ENCODE results near the gene UBA5.

UBA5 gene

DNA sequence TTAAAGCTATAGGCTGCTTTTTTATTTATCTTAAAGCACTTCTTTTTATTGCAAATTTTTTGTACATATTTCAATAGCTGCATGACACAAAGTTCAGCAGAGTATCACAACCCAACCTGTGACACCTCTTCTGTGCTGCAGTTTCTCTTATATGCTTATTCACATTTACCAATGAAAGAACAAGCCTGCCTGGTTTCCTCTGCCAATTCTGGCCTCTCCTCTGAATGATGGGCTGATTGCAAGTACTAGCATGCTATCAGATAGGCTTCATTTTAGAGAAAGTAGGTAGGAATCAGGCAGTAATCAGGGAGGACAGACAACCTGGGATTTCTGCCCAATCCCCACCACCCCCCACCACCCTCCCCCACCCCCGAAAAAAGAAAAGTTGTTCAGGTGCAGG, 36.5 kb upstream of the UBA5 start:
- TF ChIP-seq OSR1 (CRISPR knock-in tag; IDR thresholded peaks at IDR 0.05): no peak
- no peak for TF ChIP-seq ZFP3 (CRISPR knock-in tag; IDR thresholded peaks at IDR 0.05)
- TF ChIP-seq GLIS3 (CRISPR knock-in tag; IDR thresholded peaks at IDR 0.05): no peak
- no peak for ATAC-seq

DNA sequence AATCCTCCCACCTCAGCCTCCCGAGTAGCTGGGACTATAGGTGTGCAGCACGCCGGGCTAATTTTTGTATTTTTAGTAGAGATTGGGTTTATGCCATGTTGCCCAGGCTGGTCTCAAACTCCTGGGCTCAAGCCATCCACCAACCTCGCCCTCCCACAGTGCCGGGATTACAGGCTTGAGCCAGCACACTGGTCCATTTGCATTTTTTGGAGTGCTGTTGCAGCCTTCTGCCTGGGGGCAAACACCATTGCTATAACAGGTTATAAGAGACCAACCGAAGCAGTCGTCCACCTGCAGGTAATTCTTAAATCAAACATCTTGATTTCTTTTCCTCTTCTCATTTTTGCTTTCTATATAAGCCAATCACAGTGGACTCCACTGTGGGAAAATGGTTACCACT, 35.3 kb upstream of the UBA5 start:
- ATAC-seq: no peak
- no peak for TF ChIP-seq ZFP30 (CRISPR knock-in tag; IDR thresholded peaks at IDR 0.05)
- no peak for TF ChIP-seq ARNTL (CRISPR knock-in tag; IDR thresholded peaks at IDR 0.05; ENCODE audit: borderline replicate concordance, low read depth)
- TF ChIP-seq RARB (CRISPR knock-in tag; IDR thresholded peaks at IDR 0.05): no peak
- TF ChIP-seq TCF4 (CRISPR knock-in tag; IDR thresholded peaks at IDR 0.05; ENCODE audit: borderline replicate concordance): no peak

DNA sequence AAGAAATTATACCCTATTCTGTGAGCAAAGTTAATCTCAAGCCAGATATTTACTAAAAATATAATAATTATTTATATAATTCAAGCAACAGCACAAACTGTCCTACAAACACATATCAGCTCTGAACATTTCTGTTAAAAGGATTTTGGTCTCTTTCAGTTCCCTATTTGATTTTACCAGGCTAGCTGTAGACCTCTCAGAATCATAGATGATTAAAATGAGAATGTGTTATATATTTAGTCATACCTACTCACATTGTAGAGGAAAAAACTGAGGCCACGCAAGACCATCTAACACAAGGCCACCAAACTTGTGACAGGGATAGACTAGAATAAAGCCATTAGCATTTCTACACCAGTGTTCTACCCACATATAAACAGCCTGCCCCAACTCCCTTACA, 34.5 kb upstream of the UBA5 start:
- TF ChIP-seq BACH2 (CRISPR knock-in tag; IDR thresholded peaks at IDR 0.05; ENCODE audit: borderline replicate concordance): no peak
- no peak for TF ChIP-seq ISL1 (CRISPR knock-in tag; IDR thresholded peaks at IDR 0.05)
- no peak for TF ChIP-seq OSR1 (CRISPR knock-in tag; IDR thresholded peaks at IDR 0.05)
- TF ChIP-seq PPARA (CRISPR knock-in tag; IDR thresholded peaks at IDR 0.05; ENCODE audit: borderline replicate concordance): no peak
- TF ChIP-seq GLIS3 (CRISPR knock-in tag; IDR thresholded peaks at IDR 0.05): no peak
- ATAC-seq: no peak

DNA sequence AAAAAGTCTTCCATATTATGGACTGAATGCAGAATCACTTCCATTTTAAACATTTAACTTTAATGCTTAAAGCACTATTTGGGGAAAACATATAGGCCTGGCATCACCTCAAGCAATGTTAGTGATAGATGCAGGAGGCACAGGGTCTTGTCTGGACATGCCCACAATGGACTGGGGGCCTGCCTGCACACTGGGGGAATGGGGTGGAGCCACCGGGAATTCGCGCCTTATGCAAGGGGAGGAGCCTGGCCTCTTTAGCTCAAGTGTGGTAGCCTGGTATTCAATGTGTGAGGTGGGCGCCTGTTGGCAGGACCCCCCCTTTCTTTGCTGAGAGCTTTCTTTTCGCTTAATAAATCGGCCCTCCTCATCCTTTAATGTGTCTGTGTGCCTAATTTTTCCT, 33.2 kb upstream of the UBA5 start:
- no peak for ATAC-seq
- TF ChIP-seq ISL1 (CRISPR knock-in tag; IDR thresholded peaks at IDR 0.05) (no peak), RARB (CRISPR knock-in tag; IDR thresholded peaks at IDR 0.05) (no peak), ZNF8 (CRISPR knock-in tag; IDR thresholded peaks at IDR 0.05) (no peak), TCF4 (CRISPR knock-in tag; IDR thresholded peaks at IDR 0.05; ENCODE audit: borderline replicate concordance) (no peak), ZNF70 (CRISPR knock-in tag; IDR thresholded peaks at IDR 0.05) (no peak), PPARA (CRISPR knock-in tag; IDR thresholded peaks at IDR 0.05; ENCODE audit: borderline replicate concordance) (no peak), ZC3H10 (CRISPR knock-in tag; IDR thresholded peaks at IDR 0.05) (no peak), ESRRG (CRISPR knock-in tag; IDR thresholded peaks at IDR 0.05) (no peak), CSDC2 (CRISPR knock-in tag; IDR thresholded peaks at IDR 0.05) (no peak), SNAI2 (CRISPR knock-in tag; IDR thresholded peaks at IDR 0.05) (no peak), BACH2 (CRISPR knock-in tag; IDR thresholded peaks at IDR 0.05; ENCODE audit: borderline replicate concordance) (no peak), ARNTL (CRISPR knock-in tag; IDR thresholded peaks at IDR 0.05; ENCODE audit: borderline replicate concordance, low read depth) (no peak), ZFP30 (CRISPR knock-in tag; IDR thresholded peaks at IDR 0.05) (no peak), TOX (CRISPR knock-in tag; IDR thresholded peaks at IDR 0.05; ENCODE audit: borderline replicate concordance) (no peak), GLIS3 (CRISPR knock-in tag; IDR thresholded peaks at IDR 0.05) (no peak)
- TF ChIP-seq, protein P1, sequence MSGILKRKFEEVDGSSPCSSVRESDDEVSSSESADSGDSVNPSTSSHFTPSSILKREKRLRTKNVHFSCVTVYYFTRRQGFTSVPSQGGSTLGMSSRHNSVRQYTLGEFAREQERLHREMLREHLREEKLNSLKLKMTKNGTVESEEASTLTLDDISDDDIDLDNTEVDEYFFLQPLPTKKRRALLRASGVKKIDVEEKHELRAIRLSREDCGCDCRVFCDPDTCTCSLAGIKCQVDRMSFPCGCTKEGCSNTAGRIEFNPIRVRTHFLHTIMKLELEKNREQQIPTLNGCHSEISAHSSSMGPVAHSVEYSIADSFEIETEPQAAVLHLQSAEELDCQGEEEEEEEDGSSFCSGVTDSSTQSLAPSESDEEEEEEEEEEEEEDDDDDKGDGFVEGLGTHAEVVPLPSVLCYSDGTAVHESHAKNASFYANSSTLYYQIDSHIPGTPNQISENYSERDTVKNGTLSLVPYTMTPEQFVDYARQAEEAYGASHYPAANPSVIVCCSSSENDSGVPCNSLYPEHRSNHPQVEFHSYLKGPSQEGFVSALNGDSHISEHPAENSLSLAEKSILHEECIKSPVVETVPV (CRISPR knock-in tag; IDR thresholded peaks at IDR 0.05): no peak
- TF ChIP-seq, protein P2, sequence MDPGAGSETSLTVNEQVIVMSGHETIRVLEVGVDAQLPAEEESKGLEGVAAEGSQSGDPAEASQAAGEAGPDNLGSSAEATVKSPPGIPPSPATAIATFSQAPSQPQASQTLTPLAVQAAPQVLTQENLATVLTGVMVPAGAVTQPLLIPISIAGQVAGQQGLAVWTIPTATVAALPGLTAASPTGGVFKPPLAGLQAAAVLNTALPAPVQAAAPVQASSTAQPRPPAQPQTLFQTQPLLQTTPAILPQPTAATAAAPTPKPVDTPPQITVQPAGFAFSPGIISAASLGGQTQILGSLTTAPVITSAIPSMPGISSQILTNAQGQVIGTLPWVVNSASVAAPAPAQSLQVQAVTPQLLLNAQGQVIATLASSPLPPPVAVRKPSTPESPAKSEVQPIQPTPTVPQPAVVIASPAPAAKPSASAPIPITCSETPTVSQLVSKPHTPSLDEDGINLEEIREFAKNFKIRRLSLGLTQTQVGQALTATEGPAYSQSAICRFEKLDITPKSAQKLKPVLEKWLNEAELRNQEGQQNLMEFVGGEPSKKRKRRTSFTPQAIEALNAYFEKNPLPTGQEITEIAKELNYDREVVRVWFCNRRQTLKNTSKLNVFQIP (CRISPR knock-in tag; IDR thresholded peaks at IDR 0.05; ENCODE audit: borderline replicate concordance, low read depth): no peak
- TF ChIP-seq, protein P3, sequence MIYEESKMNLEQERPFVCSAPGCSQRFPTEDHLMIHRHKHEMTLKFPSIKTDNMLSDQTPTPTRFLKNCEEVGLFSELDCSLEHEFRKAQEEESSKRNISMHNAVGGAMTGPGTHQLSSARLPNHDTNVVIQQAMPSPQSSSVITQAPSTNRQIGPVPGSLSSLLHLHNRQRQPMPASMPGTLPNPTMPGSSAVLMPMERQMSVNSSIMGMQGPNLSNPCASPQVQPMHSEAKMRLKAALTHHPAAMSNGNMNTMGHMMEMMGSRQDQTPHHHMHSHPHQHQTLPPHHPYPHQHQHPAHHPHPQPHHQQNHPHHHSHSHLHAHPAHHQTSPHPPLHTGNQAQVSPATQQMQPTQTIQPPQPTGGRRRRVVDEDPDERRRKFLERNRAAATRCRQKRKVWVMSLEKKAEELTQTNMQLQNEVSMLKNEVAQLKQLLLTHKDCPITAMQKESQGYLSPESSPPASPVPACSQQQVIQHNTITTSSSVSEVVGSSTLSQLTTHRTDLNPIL (CRISPR knock-in tag; IDR thresholded peaks at IDR 0.05; ENCODE audit: low read depth): no peak

DNA sequence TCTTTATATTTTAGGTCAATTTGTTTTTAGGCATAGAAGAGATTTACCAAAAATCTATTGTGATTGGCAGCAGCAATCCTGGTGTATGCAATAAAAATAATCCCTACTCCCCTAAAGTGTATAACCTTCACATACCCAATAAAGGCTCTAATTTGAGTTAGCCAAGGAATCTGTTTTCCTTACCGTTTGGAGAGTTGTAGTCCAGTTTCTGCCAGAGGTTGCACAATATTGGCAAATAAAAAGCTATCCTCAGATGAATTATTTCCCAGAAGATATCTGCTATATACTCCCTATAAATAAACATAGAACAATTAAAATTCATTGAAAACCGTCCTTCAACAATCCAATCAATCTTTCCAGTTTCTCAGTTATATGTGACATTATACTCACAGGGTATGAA, 32.0 kb upstream of the UBA5 start:
- TF ChIP-seq ZNF70 (CRISPR knock-in tag; IDR thresholded peaks at IDR 0.05) (no peak), BACH2 (CRISPR knock-in tag; IDR thresholded peaks at IDR 0.05; ENCODE audit: borderline replicate concordance) (no peak), ZNF565 (CRISPR knock-in tag; conservative IDR thresholded peaks at IDR 0.05; ENCODE audit: low read depth) (no peak), OSR1 (CRISPR knock-in tag; IDR thresholded peaks at IDR 0.05) (no peak), SNAI2 (CRISPR knock-in tag; IDR thresholded peaks at IDR 0.05) (no peak), ISL1 (CRISPR knock-in tag; IDR thresholded peaks at IDR 0.05) (no peak), ESRRG (CRISPR knock-in tag; IDR thresholded peaks at IDR 0.05) (no peak), ZFP30 (CRISPR knock-in tag; IDR thresholded peaks at IDR 0.05) (no peak), TCF4 (CRISPR knock-in tag; IDR thresholded peaks at IDR 0.05; ENCODE audit: borderline replicate concordance) (no peak), ARNTL (CRISPR knock-in tag; IDR thresholded peaks at IDR 0.05; ENCODE audit: borderline replicate concordance, low read depth) (no peak)
- TF ChIP-seq, protein P3 (CRISPR knock-in tag; IDR thresholded peaks at IDR 0.05; ENCODE audit: low read depth): no peak
- TF ChIP-seq, protein P4, sequence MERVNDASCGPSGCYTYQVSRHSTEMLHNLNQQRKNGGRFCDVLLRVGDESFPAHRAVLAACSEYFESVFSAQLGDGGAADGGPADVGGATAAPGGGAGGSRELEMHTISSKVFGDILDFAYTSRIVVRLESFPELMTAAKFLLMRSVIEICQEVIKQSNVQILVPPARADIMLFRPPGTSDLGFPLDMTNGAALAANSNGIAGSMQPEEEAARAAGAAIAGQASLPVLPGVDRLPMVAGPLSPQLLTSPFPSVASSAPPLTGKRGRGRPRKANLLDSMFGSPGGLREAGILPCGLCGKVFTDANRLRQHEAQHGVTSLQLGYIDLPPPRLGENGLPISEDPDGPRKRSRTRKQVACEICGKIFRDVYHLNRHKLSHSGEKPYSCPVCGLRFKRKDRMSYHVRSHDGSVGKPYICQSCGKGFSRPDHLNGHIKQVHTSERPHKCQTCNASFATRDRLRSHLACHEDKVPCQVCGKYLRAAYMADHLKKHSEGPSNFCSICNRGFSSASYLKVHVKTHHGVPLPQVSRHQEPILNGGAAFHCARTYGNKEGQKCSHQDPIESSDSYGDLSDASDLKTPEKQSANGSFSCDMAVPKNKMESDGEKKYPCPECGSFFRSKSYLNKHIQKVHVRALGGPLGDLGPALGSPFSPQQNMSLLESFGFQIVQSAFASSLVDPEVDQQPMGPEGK (CRISPR knock-in tag; IDR thresholded peaks at IDR 0.05; ENCODE audit: borderline replicate concordance): no peak
- TF ChIP-seq, protein P2 (CRISPR knock-in tag; IDR thresholded peaks at IDR 0.05; ENCODE audit: borderline replicate concordance, low read depth): no peak
- ATAC-seq: no peak

Data from SK-N-SH treated with all-trans-retinoic acid at 6 μM for 48 hours (cell line).